K562 (cell line): ENCODE measurements around the gene ATP6V0A1. TPM values are rescaled to one million over a fixed set of nuclear protein-coding genes. Genes with fewer than 3 reads are reported as not detected.

Experiments
- BRD9 ChIP-seq: fragments of 450-650 bp; IDR thresholded peaks from 2 replicates; pipeline ENCODE4 v1.6.1; 2018; ENCODE audit warnings: low read depth; ENCODE audit not compliant: partially characterized antibody
- KLF6 ChIP-seq: fragments of 250-450 bp; sonication (Bioruptor Pico); IDR thresholded peaks from 2 replicates; pipeline ENCODE4 v1.4.0; 2020; ENCODE audit warnings: mild to moderate bottlenecking, moderate library complexity, borderline replicate concordance
- MAFK ChIP-seq: IDR thresholded peaks from 2 replicates; pipeline ENCODE4 v1.6.1; 2011; ENCODE audit warnings: low read length, improper control_type of control experiment
- MTF1 ChIP-seq: fragments of 250-450 bp; sonication (Bioruptor Pico); IDR thresholded peaks from 2 replicates; pipeline ENCODE4 v1.9.0; 2021; ENCODE audit warnings: moderate library complexity, mild to moderate bottlenecking, inconsistent platforms, borderline replicate concordance
- PPARD ChIP-seq: fragments of 250-450 bp; sonication (Bioruptor Pico); IDR thresholded peaks from 2 replicates; pipeline ENCODE4 v1.8.0; 2022; ENCODE audit warnings: inconsistent platforms, mild to moderate bottlenecking, moderate library complexity
- SMC3 ChIP-seq: conservative IDR thresholded peaks from 2 replicates; pipeline ENCODE4 v1.6.1; 2011; ENCODE audit warnings: low read depth, low read length, improper control_type of control experiment; ENCODE audit not compliant: insufficient read depth
- polyA plus RNA-seq, 8 experiments: library from polyadenylated mRNA; depleted of rRNA in 4 of 8; stranded (reverse) in 5 of 8; unstranded in 3 of 8; fragments of >200 nt; fragmentation: Nextera tagmentation in 2 of 8; fragmentation: Illumina TruSeq in 1 of 8; extraction: Ambion mirVana in 2 of 8; extraction: Trizol in 1 of 8; gene quantifications; 2 replicates each; pipeline versions ENCODE4 v1.2.1 to v1.2.3, GENCODE V29; 2011 to 2014; ENCODE audit warnings: inconsistent platforms in 1 of 8, missing spikeins in 1 of 8
- total RNA-seq, 7 experiments: library from RNA; depleted of rRNA in 6 of 7; stranded (reverse); fragments of >200 nt in 6 of 7; fragmentation: Illumina TruSeq in 2 of 7; extraction: Trizol in 2 of 7; gene quantifications; 2 replicates each; pipeline versions ENCODE4 v1.2.1 to v1.2.3, GENCODE V29; 2011 to 2021; ENCODE audit warnings: low replicate concordance in 1 of 7
- TF ChIP-seq, protein P1 (sequence below): fragments of 200-600 bp; sonication (generic); IDR thresholded peaks from one replicate; pipeline ENCODE4 v1.6.1; 2012; ENCODE audit warnings: mild to moderate bottlenecking, low read depth, low read length, inconsistent platforms
- TF ChIP-seq, protein P2 (sequence below): sonication (generic); formaldehyde crosslinking; IDR thresholded peaks from 2 replicates; pipeline ENCODE4 v1.8.1; 2023; ENCODE audit warnings: mild to moderate bottlenecking, missing genetic modification reagents
- TF ChIP-seq, protein P3 (sequence below): fragments of 450-650 bp; IDR thresholded peaks from 2 replicates; pipeline ENCODE4 v1.6.1; 2018; ENCODE audit warnings: mild to moderate bottlenecking, low read depth; ENCODE audit not compliant: partially characterized antibody
- TF ChIP-seq, protein P4 (sequence below), 2 experiments: fragments of 250-450 bp in 1 of 2; fragments of 450-650 bp in 1 of 2; sonication (Bioruptor Pico) in 1 of 2; IDR thresholded peaks; 2 replicates each; pipeline versions ENCODE4 v1.6.1 to v1.8.0; 2016 to 2021; ENCODE audit warnings: mild to moderate bottlenecking in 2 of 2, moderate library complexity in 2 of 2, missing compliant biosample characterization in 1 of 2, missing genetic modification characterization in 1 of 2

Gene ATP6V0A1
- total and polyA plus RNA-seq, 9 of the 15 experiments (the other 6 are each of a cell fraction or from before 2014, with no cell fraction given) = 11.8 to 158 (median 75.5) TPM

DNA sequence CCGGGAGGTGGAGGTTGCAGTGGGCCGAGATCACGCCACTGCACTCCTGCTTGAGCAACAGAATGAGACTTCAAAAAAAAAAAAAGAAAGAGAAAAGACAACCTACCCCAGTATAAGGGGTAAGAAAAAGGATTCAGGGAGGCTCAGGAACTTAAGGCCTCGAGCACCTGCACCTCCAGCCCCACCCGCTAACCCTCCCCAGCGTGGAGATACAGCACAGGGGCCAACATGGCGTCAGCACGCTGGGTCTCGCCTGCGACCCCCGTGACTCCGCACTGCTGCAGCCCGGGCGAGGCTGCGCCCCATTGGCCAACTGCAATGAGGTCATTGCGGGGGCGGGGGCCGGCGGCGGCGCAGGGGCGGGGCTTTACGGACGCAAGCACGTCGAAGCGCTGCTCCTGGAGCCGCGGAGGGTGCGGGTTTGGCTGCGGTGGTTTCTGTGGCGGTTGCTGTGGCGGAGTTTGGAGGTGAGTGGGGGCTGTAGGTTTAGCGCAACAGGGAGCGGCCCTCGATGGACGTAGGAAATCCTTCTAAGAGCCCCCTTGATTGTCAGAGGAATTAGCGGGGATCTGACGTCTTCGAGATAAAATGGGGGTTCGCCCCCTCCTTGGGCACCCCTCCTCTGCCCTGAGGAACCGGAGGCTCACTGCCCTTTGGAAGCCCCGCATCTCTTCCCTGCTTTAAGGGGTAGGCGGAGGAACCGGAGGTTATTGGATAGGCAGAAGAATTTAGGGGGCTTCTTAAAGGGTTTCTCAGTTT lies at the start of gene ATP6V0A1 (continued):
- TF ChIP-seq, protein P1, sequence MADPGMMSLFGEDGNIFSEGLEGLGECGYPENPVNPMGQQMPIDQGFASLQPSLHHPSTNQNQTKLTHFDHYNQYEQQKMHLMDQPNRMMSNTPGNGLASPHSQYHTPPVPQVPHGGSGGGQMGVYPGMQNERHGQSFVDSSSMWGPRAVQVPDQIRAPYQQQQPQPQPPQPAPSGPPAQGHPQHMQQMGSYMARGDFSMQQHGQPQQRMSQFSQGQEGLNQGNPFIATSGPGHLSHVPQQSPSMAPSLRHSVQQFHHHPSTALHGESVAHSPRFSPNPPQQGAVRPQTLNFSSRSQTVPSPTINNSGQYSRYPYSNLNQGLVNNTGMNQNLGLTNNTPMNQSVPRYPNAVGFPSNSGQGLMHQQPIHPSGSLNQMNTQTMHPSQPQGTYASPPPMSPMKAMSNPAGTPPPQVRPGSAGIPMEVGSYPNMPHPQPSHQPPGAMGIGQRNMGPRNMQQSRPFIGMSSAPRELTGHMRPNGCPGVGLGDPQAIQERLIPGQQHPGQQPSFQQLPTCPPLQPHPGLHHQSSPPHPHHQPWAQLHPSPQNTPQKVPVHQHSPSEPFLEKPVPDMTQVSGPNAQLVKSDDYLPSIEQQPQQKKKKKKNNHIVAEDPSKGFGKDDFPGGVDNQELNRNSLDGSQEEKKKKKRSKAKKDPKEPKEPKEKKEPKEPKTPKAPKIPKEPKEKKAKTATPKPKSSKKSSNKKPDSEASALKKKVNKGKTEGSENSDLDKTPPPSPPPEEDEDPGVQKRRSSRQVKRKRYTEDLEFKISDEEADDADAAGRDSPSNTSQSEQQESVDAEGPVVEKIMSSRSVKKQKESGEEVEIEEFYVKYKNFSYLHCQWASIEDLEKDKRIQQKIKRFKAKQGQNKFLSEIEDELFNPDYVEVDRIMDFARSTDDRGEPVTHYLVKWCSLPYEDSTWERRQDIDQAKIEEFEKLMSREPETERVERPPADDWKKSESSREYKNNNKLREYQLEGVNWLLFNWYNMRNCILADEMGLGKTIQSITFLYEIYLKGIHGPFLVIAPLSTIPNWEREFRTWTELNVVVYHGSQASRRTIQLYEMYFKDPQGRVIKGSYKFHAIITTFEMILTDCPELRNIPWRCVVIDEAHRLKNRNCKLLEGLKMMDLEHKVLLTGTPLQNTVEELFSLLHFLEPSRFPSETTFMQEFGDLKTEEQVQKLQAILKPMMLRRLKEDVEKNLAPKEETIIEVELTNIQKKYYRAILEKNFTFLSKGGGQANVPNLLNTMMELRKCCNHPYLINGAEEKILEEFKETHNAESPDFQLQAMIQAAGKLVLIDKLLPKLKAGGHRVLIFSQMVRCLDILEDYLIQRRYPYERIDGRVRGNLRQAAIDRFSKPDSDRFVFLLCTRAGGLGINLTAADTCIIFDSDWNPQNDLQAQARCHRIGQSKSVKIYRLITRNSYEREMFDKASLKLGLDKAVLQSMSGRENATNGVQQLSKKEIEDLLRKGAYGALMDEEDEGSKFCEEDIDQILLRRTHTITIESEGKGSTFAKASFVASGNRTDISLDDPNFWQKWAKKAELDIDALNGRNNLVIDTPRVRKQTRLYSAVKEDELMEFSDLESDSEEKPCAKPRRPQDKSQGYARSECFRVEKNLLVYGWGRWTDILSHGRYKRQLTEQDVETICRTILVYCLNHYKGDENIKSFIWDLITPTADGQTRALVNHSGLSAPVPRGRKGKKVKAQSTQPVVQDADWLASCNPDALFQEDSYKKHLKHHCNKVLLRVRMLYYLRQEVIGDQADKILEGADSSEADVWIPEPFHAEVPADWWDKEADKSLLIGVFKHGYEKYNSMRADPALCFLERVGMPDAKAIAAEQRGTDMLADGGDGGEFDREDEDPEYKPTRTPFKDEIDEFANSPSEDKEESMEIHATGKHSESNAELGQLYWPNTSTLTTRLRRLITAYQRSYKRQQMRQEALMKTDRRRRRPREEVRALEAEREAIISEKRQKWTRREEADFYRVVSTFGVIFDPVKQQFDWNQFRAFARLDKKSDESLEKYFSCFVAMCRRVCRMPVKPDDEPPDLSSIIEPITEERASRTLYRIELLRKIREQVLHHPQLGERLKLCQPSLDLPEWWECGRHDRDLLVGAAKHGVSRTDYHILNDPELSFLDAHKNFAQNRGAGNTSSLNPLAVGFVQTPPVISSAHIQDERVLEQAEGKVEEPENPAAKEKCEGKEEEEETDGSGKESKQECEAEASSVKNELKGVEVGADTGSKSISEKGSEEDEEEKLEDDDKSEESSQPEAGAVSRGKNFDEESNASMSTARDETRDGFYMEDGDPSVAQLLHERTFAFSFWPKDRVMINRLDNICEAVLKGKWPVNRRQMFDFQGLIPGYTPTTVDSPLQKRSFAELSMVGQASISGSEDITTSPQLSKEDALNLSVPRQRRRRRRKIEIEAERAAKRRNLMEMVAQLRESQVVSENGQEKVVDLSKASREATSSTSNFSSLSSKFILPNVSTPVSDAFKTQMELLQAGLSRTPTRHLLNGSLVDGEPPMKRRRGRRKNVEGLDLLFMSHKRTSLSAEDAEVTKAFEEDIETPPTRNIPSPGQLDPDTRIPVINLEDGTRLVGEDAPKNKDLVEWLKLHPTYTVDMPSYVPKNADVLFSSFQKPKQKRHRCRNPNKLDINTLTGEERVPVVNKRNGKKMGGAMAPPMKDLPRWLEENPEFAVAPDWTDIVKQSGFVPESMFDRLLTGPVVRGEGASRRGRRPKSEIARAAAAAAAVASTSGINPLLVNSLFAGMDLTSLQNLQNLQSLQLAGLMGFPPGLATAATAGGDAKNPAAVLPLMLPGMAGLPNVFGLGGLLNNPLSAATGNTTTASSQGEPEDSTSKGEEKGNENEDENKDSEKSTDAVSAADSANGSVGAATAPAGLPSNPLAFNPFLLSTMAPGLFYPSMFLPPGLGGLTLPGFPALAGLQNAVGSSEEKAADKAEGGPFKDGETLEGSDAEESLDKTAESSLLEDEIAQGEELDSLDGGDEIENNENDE = no peak
- TF ChIP-seq SMC3 (no peak), MTF1 (no peak), BRD9 (peak; percentile 71), KLF6 (CRISPR knock-in tag) (no peak), PPARD (CRISPR knock-in tag) (no peak), MAFK (no peak)
- TF ChIP-seq, protein P2, sequence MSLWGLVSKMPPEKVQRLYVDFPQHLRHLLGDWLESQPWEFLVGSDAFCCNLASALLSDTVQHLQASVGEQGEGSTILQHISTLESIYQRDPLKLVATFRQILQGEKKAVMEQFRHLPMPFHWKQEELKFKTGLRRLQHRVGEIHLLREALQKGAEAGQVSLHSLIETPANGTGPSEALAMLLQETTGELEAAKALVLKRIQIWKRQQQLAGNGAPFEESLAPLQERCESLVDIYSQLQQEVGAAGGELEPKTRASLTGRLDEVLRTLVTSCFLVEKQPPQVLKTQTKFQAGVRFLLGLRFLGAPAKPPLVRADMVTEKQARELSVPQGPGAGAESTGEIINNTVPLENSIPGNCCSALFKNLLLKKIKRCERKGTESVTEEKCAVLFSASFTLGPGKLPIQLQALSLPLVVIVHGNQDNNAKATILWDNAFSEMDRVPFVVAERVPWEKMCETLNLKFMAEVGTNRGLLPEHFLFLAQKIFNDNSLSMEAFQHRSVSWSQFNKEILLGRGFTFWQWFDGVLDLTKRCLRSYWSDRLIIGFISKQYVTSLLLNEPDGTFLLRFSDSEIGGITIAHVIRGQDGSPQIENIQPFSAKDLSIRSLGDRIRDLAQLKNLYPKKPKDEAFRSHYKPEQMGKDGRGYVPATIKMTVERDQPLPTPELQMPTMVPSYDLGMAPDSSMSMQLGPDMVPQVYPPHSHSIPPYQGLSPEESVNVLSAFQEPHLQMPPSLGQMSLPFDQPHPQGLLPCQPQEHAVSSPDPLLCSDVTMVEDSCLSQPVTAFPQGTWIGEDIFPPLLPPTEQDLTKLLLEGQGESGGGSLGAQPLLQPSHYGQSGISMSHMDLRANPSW (CRISPR knock-in tag) = no peak
- TF ChIP-seq, protein P3, sequence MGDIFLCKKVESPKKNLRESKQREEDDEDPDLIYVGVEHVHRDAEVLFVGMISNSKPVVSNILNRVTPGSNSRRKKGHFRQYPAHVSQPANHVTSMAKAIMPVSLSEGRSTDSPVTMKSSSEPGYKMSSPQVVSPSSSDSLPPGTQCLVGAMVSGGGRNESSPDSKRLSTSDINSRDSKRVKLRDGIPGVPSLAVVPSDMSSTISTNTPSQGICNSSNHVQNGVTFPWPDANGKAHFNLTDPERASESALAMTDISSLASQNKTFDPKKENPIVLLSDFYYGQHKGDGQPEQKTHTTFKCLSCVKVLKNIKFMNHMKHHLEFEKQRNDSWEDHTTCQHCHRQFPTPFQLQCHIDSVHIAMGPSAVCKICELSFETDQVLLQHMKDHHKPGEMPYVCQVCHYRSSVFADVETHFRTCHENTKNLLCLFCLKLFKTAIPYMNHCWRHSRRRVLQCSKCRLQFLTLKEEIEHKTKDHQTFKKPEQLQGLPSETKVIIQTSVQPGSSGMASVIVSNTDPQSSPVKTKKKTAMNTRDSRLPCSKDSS = no peak
- TF ChIP-seq, protein P4, sequence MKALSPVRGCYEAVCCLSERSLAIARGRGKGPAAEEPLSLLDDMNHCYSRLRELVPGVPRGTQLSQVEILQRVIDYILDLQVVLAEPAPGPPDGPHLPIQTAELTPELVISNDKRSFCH (CRISPR knock-in tag; IDR thresholded peaks at IDR 0.05) = no peak
- TF ChIP-seq, protein P4 (tag; IDR thresholded peaks at IDR 0.05) = no peak
